C4-2B (cell line): ENCODE measurements around the gene SARDH.

Source experiments
- H3K27ac ChIP-seq: fragments of 450-650 bp; 2 replicates; pipeline ENCODE4 v1.5.1; 2017
- ZFX ChIP-seq: fragments of 450-650 bp; IDR thresholded peaks from 2 replicates; pipeline ENCODE4 v1.6.1; 2017
- TF ChIP-seq, protein P1 (sequence below): fragments of 450-650 bp; conservative IDR thresholded peaks from 2 replicates; pipeline ENCODE4 v1.5.1; 2017; ENCODE audit warnings: mild to moderate bottlenecking

The SARDH gene

DNA sequence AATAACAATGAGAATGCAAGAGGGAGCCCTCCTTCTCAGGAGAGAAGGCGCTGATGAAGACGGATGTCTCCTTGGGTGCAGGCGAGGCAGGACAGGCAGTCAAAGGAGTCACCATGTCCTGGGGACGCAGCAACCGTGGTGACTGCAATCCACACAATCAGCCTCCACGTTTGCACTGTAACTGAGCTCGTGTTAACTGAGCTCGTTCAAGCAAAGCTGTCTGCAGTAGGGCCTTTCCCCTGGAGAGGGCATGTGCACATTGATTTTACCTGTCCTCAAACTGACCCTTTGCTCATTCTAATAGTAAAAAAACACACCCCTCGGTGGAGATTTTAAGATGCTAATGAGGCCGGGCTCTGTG, 2.8 kb downstream of the SARDH start:
- H3K27ac ChIP-seq: no peak overlapping the region
- no peak for TF ChIP-seq ZFX
- TF ChIP-seq, protein P1, sequence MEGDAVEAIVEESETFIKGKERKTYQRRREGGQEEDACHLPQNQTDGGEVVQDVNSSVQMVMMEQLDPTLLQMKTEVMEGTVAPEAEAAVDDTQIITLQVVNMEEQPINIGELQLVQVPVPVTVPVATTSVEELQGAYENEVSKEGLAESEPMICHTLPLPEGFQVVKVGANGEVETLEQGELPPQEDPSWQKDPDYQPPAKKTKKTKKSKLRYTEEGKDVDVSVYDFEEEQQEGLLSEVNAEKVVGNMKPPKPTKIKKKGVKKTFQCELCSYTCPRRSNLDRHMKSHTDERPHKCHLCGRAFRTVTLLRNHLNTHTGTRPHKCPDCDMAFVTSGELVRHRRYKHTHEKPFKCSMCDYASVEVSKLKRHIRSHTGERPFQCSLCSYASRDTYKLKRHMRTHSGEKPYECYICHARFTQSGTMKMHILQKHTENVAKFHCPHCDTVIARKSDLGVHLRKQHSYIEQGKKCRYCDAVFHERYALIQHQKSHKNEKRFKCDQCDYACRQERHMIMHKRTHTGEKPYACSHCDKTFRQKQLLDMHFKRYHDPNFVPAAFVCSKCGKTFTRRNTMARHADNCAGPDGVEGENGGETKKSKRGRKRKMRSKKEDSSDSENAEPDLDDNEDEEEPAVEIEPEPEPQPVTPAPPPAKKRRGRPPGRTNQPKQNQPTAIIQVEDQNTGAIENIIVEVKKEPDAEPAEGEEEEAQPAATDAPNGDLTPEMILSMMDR: no peak

DNA sequence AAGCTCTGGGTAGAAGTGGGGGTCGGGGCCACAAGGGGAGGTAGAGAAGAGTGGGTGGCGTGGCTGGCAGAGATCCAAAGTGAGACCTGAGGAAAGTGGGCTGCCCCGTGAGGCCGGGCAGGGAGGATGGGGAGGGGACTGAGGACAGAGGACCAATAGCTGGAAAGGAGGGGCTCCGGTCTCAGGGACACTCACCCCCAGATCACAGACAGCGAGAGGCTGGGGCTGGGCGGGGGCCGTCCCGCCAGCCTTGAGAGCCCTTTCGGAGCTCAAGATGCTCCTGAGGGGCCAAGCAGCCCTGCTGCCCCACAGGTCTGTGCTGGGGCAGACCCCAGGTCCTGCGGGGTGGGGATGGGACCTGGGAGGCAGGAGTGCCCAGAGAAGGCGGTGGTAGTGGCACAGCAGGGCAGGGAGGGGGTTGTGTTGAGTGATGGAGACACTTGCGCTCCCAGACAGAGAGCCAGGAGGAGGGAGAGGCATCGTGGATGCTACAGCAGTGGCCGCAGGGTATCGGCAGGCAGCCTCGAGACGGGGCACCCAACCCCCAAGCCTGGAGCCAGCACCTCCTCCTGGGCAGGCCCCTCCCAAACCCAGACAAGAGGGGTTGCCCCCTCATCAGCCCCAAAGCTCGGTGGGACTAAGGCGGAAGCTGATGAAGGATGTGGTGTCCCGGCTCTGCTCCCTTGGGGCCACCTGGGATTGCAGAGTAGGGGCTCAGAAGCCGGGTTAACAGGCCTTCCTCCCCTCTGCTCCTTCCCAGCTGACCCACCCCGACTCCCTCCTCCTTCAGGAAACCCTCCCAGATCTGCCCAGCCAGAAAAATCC, 3.4 kb downstream of the SARDH start:
- TF ChIP-seq, protein P1: no peak
- TF ChIP-seq ZFX: no peak
- H3K27ac ChIP-seq: no peak overlapping the region

DNA sequence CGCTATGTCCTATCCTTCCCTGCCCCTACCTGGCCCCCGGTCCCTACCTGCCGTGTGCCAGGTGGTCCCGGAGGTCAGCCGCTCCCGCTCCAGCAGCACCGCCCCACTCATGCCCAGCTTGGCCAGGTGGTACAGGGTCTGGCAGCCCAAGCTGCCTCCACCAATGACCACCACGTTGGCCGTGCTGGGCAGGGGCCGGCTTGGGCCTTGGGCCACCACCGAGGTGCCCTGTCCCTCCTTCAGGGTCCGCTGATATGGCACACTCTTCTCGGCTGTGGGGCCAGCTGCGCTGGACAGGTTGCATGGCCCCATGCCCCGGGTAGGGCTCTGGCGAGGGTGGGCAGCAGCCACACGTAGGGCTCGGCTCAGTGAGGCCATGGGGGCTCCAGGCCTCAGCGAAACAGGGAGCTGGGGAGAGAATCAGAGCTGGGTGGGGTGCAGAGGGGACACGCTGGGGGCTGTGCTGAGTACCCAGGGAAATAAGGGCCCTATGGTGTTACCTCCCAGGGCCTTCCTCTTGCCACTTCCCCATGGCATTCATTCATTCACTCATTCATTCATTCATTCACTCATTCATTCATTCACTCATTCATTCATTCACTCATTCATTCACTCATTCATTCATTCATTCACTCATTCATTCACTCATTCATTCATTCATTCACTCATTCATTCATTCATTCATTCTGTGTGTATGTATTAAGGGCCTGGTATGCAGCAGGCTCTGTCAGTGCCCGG, 4.2 kb downstream of the SARDH start:
- no peak overlapping the region for H3K27ac ChIP-seq
- TF ChIP-seq ZFX: no peak
- TF ChIP-seq, protein P1: no peak

DNA sequence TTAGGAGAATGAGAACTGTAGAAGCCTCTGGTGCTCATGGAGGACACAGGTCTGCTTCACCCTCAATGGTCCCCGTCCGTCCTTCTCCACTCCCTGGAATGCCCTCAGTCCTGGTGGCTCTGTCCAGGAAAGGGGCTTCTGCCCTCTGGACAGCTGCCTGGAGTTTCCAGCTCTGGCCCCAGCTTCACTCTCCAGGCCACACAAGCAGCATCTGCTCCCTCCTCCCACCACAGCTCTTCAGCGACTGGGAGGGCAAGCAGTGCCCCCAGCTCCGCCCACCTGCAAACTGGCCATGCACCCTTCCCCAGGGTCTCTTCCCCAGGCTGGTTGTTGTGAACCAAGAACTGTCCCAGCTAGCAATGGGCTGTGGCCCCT, 4.7 kb downstream of the SARDH start:
- TF ChIP-seq ZFX: no peak
- TF ChIP-seq, protein P1: no peak

DNA sequence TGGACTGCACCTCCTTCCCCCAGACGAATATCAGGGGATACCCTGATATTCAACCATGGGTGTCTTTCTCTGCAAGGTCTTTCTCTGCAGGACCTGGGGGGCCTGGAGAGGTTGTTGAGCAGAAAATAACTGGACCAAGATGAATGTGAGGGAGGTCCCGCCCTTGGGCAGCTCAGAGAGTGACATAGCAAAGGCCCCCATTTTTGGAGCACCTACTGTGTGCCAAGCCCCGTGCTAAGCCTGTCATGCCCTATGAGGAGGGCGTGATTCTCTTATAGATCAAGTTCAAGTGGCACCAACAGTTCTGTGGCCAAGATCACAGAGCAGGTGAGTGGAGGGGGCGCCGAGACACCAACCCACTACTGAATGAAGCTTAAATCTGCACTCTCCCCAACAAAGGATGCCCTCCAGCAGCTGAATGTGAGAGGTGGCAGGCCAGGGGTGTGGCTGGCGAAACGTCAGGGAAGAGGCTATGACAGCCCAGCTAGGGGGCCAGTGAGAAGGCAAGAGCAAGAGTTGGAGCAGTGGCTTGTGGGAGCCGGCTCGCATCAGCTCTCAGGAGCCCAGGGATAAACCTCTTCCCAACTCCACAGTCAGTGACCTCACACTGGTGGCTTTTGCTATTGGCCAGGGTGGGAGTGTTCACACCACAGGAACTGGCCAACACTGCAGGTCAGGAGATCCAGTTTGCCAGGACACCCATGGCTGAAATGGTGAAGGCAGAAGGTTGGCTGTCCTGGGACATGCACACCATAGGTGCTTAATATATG, 5.3 kb downstream of the SARDH start:
- no peak overlapping the region for H3K27ac ChIP-seq
- no peak for TF ChIP-seq ZFX
- TF ChIP-seq, protein P1: no peak

More for the DNA sequence above, 4.7 kb downstream of the SARDH start:
- H3K27ac ChIP-seq: no peak overlapping the region

DNA sequence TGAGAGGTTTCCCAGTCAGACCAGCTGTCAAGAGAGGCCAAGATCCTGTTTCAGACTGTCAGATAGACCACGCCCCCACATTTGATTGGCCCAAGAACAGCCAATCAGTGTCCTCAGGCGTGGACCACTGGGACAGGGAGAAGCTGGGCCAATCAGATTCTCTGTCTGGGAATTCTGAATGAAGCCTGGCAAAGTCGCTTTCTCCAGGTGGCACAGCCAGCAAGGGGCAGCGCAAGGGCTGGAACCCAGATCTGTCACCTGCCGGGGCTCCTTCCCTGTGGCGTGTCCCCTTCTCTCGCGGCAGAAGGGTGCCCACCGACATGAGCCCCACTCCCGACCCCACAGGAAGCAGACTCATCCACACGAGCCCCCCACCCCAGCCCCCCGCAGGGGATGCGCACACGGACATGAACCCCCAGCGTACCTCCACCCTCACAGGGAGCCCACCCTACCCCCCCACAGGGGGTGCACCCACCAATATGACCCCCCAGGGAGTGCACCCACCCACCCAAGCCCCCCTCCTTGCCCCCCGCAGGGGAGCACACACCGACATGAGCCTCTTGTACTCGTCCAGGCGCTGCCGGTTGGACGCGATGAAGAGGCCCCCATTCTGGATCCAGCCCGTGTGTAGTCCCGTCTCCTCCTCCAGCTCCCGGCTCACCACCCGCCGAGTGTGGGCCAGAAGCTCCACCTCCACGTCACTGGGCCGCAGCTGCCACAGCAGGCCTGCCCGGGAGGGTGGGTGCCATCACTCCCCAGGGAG, 6.1 kb downstream of the SARDH start:
- TF ChIP-seq, protein P1: no peak
- no peak for TF ChIP-seq ZFX
- H3K27ac ChIP-seq: no peak overlapping the region
